ENCODE results near the gene IGSF11. TPM values are rescaled to one million over a fixed set of nuclear protein-coding genes. Genes with fewer than 3 reads are reported as not detected.

Gene IGSF11
- total RNA-seq, 4 donors from 2014 or later, result 0.29 to 1.4 (median 0.75) TPM

DNA sequence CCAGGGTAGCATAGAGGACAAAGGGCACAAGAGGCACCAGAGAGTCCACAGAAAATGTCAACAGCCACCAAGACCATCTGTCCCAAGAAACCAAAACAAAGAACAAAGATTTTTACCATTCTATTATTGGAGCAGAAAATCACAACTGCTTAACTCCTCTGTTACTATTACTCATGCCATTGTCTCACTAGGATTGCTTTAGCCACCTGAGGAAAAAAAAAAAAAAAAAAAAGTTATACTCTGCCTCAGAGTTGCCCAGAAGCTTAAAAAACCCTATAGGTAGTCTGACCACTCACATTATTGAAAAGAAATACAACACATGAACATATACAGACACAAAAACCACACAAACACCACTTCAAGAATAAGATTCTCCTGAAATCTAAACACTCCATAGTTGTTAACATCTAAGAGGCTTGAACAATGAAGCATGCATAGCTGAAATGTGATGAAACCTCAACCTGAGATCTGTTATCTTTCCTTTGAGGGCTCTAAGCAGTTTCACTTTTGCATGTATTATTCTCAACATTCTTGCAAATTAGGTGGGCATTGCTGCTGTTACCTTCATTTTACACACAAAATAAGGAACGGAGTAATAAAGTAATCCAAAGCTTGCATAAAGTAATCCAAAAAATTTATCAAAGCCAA lies 85.4 kb downstream of the IGSF11 start:
- TF ChIP-seq POLR2A (IDR thresholded peaks at IDR 0.05), result no peak
- TF ChIP-seq, protein P1, sequence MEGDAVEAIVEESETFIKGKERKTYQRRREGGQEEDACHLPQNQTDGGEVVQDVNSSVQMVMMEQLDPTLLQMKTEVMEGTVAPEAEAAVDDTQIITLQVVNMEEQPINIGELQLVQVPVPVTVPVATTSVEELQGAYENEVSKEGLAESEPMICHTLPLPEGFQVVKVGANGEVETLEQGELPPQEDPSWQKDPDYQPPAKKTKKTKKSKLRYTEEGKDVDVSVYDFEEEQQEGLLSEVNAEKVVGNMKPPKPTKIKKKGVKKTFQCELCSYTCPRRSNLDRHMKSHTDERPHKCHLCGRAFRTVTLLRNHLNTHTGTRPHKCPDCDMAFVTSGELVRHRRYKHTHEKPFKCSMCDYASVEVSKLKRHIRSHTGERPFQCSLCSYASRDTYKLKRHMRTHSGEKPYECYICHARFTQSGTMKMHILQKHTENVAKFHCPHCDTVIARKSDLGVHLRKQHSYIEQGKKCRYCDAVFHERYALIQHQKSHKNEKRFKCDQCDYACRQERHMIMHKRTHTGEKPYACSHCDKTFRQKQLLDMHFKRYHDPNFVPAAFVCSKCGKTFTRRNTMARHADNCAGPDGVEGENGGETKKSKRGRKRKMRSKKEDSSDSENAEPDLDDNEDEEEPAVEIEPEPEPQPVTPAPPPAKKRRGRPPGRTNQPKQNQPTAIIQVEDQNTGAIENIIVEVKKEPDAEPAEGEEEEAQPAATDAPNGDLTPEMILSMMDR (IDR thresholded peaks at IDR 0.05), result no peak
- no peaks in the 10 kb centered on the region for H3K27me3 ChIP-seq
- WGBS, 2 donors, result 78 to 87% methylated on average over 1 of the region's 1 CpG
- no peaks in the 10 kb centered on the region for H3K4me1 ChIP-seq
- no peak for DNase-seq
- intact Hi-C loops (cut with DNase I), result no loop called here
- H3K27ac ChIP-seq, result no peak overlapping the region
- no peaks in the 10 kb centered on the region for H3K9me3 ChIP-seq
- H3K36me3 ChIP-seq, result no peaks in the 10 kb centered on the region
- no peak overlapping the region for H3K4me3 ChIP-seq (replicated peaks in 1 of 3)

DNA sequence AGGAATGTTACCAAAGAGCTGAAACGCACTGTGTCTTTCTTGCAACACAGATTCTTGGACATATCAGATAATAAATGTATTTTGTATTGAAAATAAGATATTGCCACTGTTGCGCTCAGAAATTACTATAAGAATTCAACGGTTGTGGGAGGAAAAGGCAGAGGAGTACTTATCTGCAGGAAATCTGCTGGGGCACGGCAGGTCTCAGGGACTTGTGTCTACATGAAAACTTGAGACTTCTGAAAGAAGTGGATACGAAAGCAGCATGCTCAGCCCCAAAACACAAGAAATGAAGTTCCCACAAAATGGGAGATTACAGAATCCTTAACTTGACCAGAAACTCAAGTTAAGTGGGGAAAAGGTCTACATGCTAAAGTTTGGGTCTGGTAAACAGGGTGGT lies 86.5 kb downstream of the IGSF11 start:
- H3K36me3 ChIP-seq, result no peaks in the 10 kb centered on the region
- H3K27ac ChIP-seq, result no peak overlapping the region
- H3K4me1 ChIP-seq, result no peaks in the 10 kb centered on the region
- intact Hi-C loops (cut with DNase I), result no loop called here
- H3K9me3 ChIP-seq, result no peaks in the 10 kb centered on the region
- WGBS, 2 donors, result 78 to 84% methylated on average over 5 of the region's 5 CpGs
- H3K27me3 ChIP-seq, result no peaks in the 10 kb centered on the region
- no peak overlapping the region for H3K4me3 ChIP-seq (replicated peaks in 1 of 3)
- no peak for DNase-seq
- TF ChIP-seq, protein P1 (IDR thresholded peaks at IDR 0.05), result no peak
- TF ChIP-seq POLR2A (IDR thresholded peaks at IDR 0.05), result no peak

DNA sequence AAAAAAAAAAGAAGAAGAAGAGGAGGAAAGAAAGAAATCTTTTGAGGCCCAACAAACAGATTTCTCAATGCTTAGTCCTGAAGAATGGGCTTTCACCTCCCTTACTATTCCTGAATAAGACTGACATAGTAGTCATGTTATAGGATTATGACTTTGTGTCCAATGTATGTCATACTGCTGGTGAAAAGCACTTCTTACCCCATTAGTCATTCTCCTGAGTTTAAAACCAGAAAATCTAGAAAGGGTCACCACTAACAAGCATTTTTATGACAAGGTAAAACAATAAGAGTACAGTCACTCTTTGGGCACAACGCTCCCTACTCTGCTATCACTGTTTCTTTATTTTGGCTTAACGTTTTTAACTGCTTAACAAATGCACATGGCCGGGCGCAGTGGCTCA lies 88.2 kb downstream of the IGSF11 start:
- no peaks in the 10 kb centered on the region for H3K27me3 ChIP-seq
- 85 to 86% methylated on average over 4 of the region's 4 CpGs for WGBS, 2 donors
- no peak overlapping the region for H3K27ac ChIP-seq
- no peaks in the 10 kb centered on the region for H3K4me1 ChIP-seq
- DNase-seq, result no peak
- TF ChIP-seq, protein P1 (IDR thresholded peaks at IDR 0.05), result no peak
- no peak for TF ChIP-seq POLR2A (IDR thresholded peaks at IDR 0.05)
- no peaks in the 10 kb centered on the region for H3K36me3 ChIP-seq
- H3K4me3 ChIP-seq (replicated peaks in 1 of 3), result no peak overlapping the region
- intact Hi-C loops (cut with DNase I), result no loop called here
- no peaks in the 10 kb centered on the region for H3K9me3 ChIP-seq

DNA sequence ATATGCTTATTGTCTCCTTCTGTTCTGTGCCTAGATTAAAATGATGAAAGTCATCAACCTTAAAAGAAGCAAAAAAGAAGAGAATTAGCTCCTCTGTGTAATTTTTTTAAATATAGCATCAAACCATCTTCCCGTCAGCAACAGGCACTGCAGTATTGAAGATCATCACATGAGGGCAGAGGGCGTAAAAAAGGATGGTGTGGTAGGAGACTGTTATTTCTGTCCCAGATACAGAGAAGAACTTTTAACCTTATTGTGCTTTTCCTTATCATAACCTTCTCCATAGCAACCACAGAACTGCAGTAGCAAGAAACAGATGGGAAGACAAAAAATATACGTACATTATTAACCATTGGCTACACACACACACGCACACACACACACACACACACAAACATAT lies 88.8 kb downstream of the IGSF11 start:
- H3K4me3 ChIP-seq (replicated peaks in 1 of 3), result no peak overlapping the region
- H3K36me3 ChIP-seq, result no peaks in the 10 kb centered on the region
- TF ChIP-seq, protein P1 (IDR thresholded peaks at IDR 0.05), result no peak
- no peak for TF ChIP-seq POLR2A (IDR thresholded peaks at IDR 0.05)
- no peaks in the 10 kb centered on the region for H3K27me3 ChIP-seq
- H3K27ac ChIP-seq, result no peak overlapping the region
- H3K9me3 ChIP-seq, result no peaks in the 10 kb centered on the region
- 84 to 86% methylated on average over 4 of the region's 4 CpGs for WGBS, 2 donors
- no peaks in the 10 kb centered on the region for H3K4me1 ChIP-seq
- DNase-seq, result no peak
- intact Hi-C loops (cut with DNase I), result no loop called here

DNA sequence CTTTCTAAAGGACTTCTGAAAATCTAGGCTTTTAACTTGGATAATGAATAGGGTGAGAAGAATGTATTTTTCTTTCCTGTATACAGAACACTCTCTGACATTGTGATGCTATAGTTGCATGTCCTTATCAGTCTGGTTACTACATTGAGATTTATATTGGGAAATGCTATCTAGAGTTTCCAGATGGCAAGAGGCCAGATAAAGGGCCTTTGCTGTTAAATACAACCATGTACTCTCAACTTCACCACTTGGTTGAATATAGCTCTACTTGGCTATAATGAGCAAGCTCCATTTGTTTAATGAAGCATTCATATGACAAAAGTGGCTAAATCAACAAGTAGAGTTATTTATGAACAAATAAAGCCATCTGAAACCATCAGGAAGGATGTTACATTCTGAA lies 91.0 kb downstream of the IGSF11 start:
- Histone ChIP-seq H3K9me3 (no peaks in the 10 kb centered on the region), H3K4me3 (replicated peaks in 1 of 3) (no peak overlapping the region), H3K27me3 (no peaks in the 10 kb centered on the region), H3K27ac (no peak overlapping the region), H3K36me3 (no peaks in the 10 kb centered on the region), H3K4me1 (no peaks in the 10 kb centered on the region)
- TF ChIP-seq, protein P1 (IDR thresholded peaks at IDR 0.05), result no peak
- no peak for TF ChIP-seq POLR2A (IDR thresholded peaks at IDR 0.05)
- DNase-seq, result no peak
- intact Hi-C loops (cut with DNase I), result no loop called here
